ENCODE results near the gene TBC1D5.

DNA sequence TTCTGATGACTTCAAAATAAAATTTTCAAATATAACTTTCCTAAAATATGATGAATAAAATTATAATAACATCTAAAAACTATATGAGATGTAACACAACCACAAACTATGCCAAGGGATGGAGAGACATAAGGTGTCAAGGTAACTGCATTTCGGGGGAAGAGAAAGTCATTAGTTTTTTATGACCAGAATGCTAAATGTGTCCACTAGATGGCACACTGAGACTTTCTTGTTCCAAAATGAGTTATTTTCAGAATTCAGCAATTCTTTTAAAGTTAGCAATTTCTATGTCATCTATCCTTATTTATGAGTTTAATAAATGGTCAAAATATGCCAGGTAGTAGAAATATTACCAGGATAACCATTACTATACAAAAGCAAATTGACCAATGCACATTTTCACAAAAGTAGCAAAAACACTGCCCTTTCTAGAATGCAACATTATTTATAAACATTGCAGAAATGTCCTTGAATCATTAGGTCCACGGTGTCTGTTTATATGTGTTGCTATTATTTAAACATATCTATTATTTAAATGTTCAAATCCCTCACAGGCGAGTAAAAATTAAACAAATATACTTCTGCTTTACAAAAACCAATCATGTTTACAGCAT, 483.5 kb downstream of the TBC1D5 start:
- no peak for TF ChIP-seq POLR2AphosphoS5 (IDR thresholded peaks at IDR 0.05; ENCODE audit: borderline replicate concordance, low read depth, low read length)
- no peak for TF ChIP-seq EZH2 (IDR thresholded peaks at IDR 0.05)
